ENCODE data around the gene PIGQ.

- TF ChIP-seq SIN3A (IDR thresholded peaks at IDR 0.05; ENCODE audit: borderline replicate concordance, low read depth, low read length), result no peak
- TF ChIP-seq CTCF (IDR thresholded peaks at IDR 0.05), result no peak
- no peak for TF ChIP-seq EP300 (IDR thresholded peaks at IDR 0.05; ENCODE audit: borderline replicate concordance in 1 of 2, low read depth in 1 of 2, low read length in 1 of 2)
- no peak for TF ChIP-seq TCF12 (IDR thresholded peaks at IDR 0.05)
- TF ChIP-seq, protein P1, sequence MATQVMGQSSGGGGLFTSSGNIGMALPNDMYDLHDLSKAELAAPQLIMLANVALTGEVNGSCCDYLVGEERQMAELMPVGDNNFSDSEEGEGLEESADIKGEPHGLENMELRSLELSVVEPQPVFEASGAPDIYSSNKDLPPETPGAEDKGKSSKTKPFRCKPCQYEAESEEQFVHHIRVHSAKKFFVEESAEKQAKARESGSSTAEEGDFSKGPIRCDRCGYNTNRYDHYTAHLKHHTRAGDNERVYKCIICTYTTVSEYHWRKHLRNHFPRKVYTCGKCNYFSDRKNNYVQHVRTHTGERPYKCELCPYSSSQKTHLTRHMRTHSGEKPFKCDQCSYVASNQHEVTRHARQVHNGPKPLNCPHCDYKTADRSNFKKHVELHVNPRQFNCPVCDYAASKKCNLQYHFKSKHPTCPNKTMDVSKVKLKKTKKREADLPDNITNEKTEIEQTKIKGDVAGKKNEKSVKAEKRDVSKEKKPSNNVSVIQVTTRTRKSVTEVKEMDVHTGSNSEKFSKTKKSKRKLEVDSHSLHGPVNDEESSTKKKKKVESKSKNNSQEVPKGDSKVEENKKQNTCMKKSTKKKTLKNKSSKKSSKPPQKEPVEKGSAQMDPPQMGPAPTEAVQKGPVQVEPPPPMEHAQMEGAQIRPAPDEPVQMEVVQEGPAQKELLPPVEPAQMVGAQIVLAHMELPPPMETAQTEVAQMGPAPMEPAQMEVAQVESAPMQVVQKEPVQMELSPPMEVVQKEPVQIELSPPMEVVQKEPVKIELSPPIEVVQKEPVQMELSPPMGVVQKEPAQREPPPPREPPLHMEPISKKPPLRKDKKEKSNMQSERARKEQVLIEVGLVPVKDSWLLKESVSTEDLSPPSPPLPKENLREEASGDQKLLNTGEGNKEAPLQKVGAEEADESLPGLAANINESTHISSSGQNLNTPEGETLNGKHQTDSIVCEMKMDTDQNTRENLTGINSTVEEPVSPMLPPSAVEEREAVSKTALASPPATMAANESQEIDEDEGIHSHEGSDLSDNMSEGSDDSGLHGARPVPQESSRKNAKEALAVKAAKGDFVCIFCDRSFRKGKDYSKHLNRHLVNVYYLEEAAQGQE (IDR thresholded peaks at IDR 0.05; ENCODE audit: low read depth, low read length), result no peak
- TF ChIP-seq USF2 (IDR thresholded peaks at IDR 0.05; ENCODE audit: borderline replicate concordance, low read depth, low read length), result no peak
- TF ChIP-seq, protein P2, sequence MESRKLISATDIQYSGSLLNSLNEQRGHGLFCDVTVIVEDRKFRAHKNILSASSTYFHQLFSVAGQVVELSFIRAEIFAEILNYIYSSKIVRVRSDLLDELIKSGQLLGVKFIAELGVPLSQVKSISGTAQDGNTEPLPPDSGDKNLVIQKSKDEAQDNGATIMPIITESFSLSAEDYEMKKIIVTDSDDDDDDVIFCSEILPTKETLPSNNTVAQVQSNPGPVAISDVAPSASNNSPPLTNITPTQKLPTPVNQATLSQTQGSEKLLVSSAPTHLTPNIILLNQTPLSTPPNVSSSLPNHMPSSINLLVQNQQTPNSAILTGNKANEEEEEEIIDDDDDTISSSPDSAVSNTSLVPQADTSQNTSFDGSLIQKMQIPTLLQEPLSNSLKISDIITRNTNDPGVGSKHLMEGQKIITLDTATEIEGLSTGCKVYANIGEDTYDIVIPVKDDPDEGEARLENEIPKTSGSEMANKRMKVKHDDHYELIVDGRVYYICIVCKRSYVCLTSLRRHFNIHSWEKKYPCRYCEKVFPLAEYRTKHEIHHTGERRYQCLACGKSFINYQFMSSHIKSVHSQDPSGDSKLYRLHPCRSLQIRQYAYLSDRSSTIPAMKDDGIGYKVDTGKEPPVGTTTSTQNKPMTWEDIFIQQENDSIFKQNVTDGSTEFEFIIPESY (IDR thresholded peaks at IDR 0.05; ENCODE audit: borderline replicate concordance, low read depth), result no peak
- TF ChIP-seq TEAD4 (IDR thresholded peaks at IDR 0.05; ENCODE audit: borderline replicate concordance, insufficient read depth), result no peak
- TF ChIP-seq TAF1 (IDR thresholded peaks at IDR 0.05; ENCODE audit: borderline replicate concordance, low read depth, low read length), result no peak
- TF ChIP-seq POLR2AphosphoS5 (IDR thresholded peaks at IDR 0.05; ENCODE audit: low read depth, low read length), result no peak
- TF ChIP-seq, protein P3, sequence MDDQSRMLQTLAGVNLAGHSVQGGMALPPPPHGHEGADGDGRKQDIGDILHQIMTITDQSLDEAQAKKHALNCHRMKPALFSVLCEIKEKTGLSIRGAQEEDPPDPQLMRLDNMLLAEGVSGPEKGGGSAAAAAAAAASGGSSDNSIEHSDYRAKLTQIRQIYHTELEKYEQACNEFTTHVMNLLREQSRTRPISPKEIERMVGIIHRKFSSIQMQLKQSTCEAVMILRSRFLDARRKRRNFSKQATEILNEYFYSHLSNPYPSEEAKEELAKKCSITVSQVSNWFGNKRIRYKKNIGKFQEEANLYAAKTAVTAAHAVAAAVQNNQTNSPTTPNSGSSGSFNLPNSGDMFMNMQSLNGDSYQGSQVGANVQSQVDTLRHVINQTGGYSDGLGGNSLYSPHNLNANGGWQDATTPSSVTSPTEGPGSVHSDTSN (IDR thresholded peaks at IDR 0.05), result no peak
- TF ChIP-seq RCOR1 (IDR thresholded peaks at IDR 0.05; ENCODE audit: low read length), result no peak
- TF ChIP-seq, protein P4, sequence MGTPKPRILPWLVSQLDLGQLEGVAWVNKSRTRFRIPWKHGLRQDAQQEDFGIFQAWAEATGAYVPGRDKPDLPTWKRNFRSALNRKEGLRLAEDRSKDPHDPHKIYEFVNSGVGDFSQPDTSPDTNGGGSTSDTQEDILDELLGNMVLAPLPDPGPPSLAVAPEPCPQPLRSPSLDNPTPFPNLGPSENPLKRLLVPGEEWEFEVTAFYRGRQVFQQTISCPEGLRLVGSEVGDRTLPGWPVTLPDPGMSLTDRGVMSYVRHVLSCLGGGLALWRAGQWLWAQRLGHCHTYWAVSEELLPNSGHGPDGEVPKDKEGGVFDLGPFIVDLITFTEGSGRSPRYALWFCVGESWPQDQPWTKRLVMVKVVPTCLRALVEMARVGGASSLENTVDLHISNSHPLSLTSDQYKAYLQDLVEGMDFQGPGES (IDR thresholded peaks at IDR 0.05; ENCODE audit: low read depth, low read length), result no peak
- TF ChIP-seq GABPA (IDR thresholded peaks at IDR 0.05; ENCODE audit: low read depth), result no peak
These were observed 58.7 kb downstream of the PIGQ start for GRCh38 chr16:628321-629061.
